ENCODE data around the gene CDC73.
"Not testable (repeated sequence)": the region's sequence is repeated elsewhere in the genome, so short reads cannot be mapped to it uniquely, and the experiment has no call there.

Gene CDC73

GRCh38 chr1:193185901-193186731, 64.3 kb downstream of the CDC73 start, which contains the start of gene B3GALT2:
Gene B3GALT2, minus strand, starts transcription at chr1:193186613. Its CDS starts 5,051 bp downstream, at chr1:193181562.
- Histone ChIP-seq H3K4me3 (peak within 1 kb of the TSS; percentile 60), H3K27ac (peak within 1 kb of the TSS; percentile 52 to 54)
- TF ChIP-seq CTCF (IDR thresholded peaks at IDR 0.05): no peak
- no peak for DNase-seq (ENCODE audit: low spot score)

GRCh38 chr1:193187114-193187513, 65.3 kb downstream of the CDC73 start:
- DNase-seq (ENCODE audit: low spot score): no peak
- H3K4me3 ChIP-seq: no peak overlapping the region
- H3K27ac ChIP-seq: no peak overlapping the region
- no peak for TF ChIP-seq CTCF (IDR thresholded peaks at IDR 0.05)

- H3K4me3 ChIP-seq; DNase-seq (ENCODE audit: low spot score); H3K27ac ChIP-seq: not testable (repeated sequence)
These were observed 67.1 kb downstream of the CDC73 start for GRCh38 chr1:193188915-193189314.

GRCh38 chr1:193189442-193190095, 67.7 kb downstream of the CDC73 start:
- no peak for TF ChIP-seq CTCF (IDR thresholded peaks at IDR 0.05)
- Histone ChIP-seq H3K4me3 (no peak overlapping the region), H3K27ac (no peak overlapping the region)
- DNase-seq (ENCODE audit: low spot score): no peak

- no peak for TF ChIP-seq CTCF (IDR thresholded peaks at IDR 0.05)
- Histone ChIP-seq H3K27ac (no peak overlapping the region), H3K4me3 (no peak overlapping the region)
- DNase-seq (ENCODE audit: low spot score): no peak
These were observed 68.4 kb downstream of the CDC73 start for GRCh38 chr1:193190096-193190744.

- no peak for DNase-seq (ENCODE audit: low spot score)
- no peak for TF ChIP-seq CTCF (IDR thresholded peaks at IDR 0.05)
- Histone ChIP-seq H3K4me3 (no peak overlapping the region), H3K27ac (no peak overlapping the region)
These were observed 70.8 kb downstream of the CDC73 start for GRCh38 chr1:193192586-193192985.

- H3K27ac ChIP-seq: no peak overlapping the region
- no peak for DNase-seq (ENCODE audit: low spot score)
- no peak overlapping the region for H3K4me3 ChIP-seq
- no peak for TF ChIP-seq CTCF (IDR thresholded peaks at IDR 0.05)
These were observed 78.1 kb downstream of the CDC73 start for GRCh38 chr1:193199940-193200339.

All from coronary artery (tissue), 2 donors.